K562 (cell line): Measurements from ENCODE around the gene ITGA1. TPM values are rescaled to one million over a fixed set of nuclear protein-coding genes. Genes with fewer than 3 reads are reported as not detected.

Experiments
- ATAC-seq: fragments of 200-7000 bp; cut with Tn5 transposase; 3 replicates; pipeline ENCODE4 v1.9.1; 2020; ENCODE audit warnings: moderate library complexity
- BruUV-seq: library from RNA; stranded (reverse); fragments of 400-500 nt; replicated peaks from 2 replicates; lab custom pipeline; 2021; lab: Mats Ljungman, UMichigan
- CTCF ChIA-PET: fragments of 300-600 bp; formaldehyde crosslinking; extraction: SDS; loops from one replicate; lab custom pipeline; 2021; ENCODE audit warnings: low intra/inter-chr PET ratio; lab: Yijun Ruan, JAX
- POLR2A ChIA-PET: fragments of 300-600, 350-650 bp; sonication (Branson Sonifier 250); formaldehyde crosslinking; extraction: SDS; loops from one replicate; lab custom pipeline; 2021; ENCODE audit warnings: antibody characterized with exemption, inconsistent platforms; lab: Yijun Ruan, JAX
- DNase-seq, 4 experiments: peaks; one replicate each; pipeline versions ENCODE4 v3.0.0 to v3.0.0-alpha.2; 2011 to 2018; ENCODE audit warnings: low spot score in 3 of 4, mixed read lengths in 3 of 4; ENCODE audit errors: extremely low read depth in 1 of 4
- FAIRE-seq: peaks from 2 replicates; lab custom pipeline; 2011; peaks lifted over from hg19 to GRCh38; lab: Jason Lieb, UNC
- H2AFZ ChIP-seq: 2 replicates; pipeline ENCODE4 v1.6.0; 2011; ENCODE audit warnings: low read depth, low read length, control low read depth, inconsistent platforms
- H3K27ac ChIP-seq: fragments of 200-600 bp; 3 replicates; pipeline ENCODE4 v1.8.0; 2011; ENCODE audit warnings: low read depth, mild to moderate bottlenecking, control low read depth, inconsistent platforms, low read length, moderate library complexity, mixed read lengths; ENCODE audit errors: extremely low read depth
- H3K27me3 ChIP-seq, 2 experiments: fragments of 300-600 bp in 1 of 2; 2 replicates in 1 of 2; 3 replicates in 1 of 2; pipeline versions ENCODE4 v1.6.0 to v1.8.0; 2011; ENCODE audit warnings: inconsistent platforms in 2 of 2, low read length in 2 of 2, mild to moderate bottlenecking in 1 of 2, mixed read lengths in 1 of 2, moderate library complexity in 1 of 2; ENCODE audit not compliant: control insufficient read depth in 2 of 2, insufficient read depth in 2 of 2
- H3K36me3 ChIP-seq: fragments of 300-600 bp; 3 replicates; pipeline ENCODE4 v1.8.0; 2011; ENCODE audit warnings: mild to moderate bottlenecking, low read length, inconsistent platforms; ENCODE audit not compliant: control insufficient read depth, insufficient read depth
- H3K4me1 ChIP-seq, 2 experiments: fragments of 200-600 bp in 1 of 2; replicated peaks in 1 of 2; 2 replicates in 1 of 2; 3 replicates in 1 of 2; pipeline versions ENCODE4 v1.5.1 to v1.8.0; 2011; ENCODE audit warnings: inconsistent platforms in 2 of 2, low read length in 2 of 2, mild to moderate bottlenecking in 1 of 2, mixed read lengths in 1 of 2, moderate library complexity in 1 of 2; ENCODE audit not compliant: control insufficient read depth in 2 of 2, insufficient read depth in 2 of 2
- H3K4me2 ChIP-seq: 2 replicates; pipeline ENCODE4 v1.6.1; 2011; ENCODE audit warnings: low read length, control low read depth, inconsistent platforms, mixed read lengths; ENCODE audit not compliant: insufficient read depth
- H3K4me3 ChIP-seq: fragments of 200-600 bp; sonication (generic), shearing (Covaris generic); 2 replicates; pipeline ENCODE4 v1.5.1; 2016; ENCODE audit warnings: control low read depth, inconsistent platforms
- H3K79me2 ChIP-seq: fragments of 200-600 bp; 3 replicates; pipeline ENCODE4 v1.8.0; 2011; ENCODE audit warnings: low read length, inconsistent platforms; ENCODE audit not compliant: control insufficient read depth, insufficient read depth
- H3K9ac ChIP-seq, 2 experiments: 2 replicates each; pipeline versions ENCODE4 v1.6.0 to v1.6.1; 2011; ENCODE audit warnings: low read depth in 2 of 2, low read length in 2 of 2, control low read depth in 1 of 2, inconsistent platforms in 1 of 2, mild to moderate bottlenecking in 1 of 2, mixed read lengths in 1 of 2; ENCODE audit not compliant: insufficient read depth in 1 of 2
- H3K9me1 ChIP-seq: one replicate; pipeline ENCODE4 v1.6.0; 2011; ENCODE audit warnings: inconsistent platforms, mild to moderate bottlenecking, low read length, moderate library complexity; ENCODE audit not compliant: control insufficient read depth, insufficient read depth
- H3K9me3 ChIP-seq: replicated peaks from 2 replicates; pipeline ENCODE4 v1.5.1; 2011; ENCODE audit warnings: low read depth, low read length, inconsistent platforms; ENCODE audit not compliant: control insufficient read depth, insufficient read depth
- H4K20me1 ChIP-seq: replicated peaks from 2 replicates; pipeline ENCODE4 v1.6.1; 2011; ENCODE audit warnings: low read length, inconsistent platforms, mixed read lengths; ENCODE audit not compliant: control insufficient read depth, insufficient read depth
- ATF3 ChIP-seq, 2 experiments: fragments of 450-650 bp in 1 of 2; sonication (generic) in 1 of 2; formaldehyde crosslinking in 1 of 2; IDR thresholded peaks in 1 of 2; conservative IDR thresholded peaks in 1 of 2; 2 replicates each; pipeline versions ENCODE4 v1.6.1 to v1.8.1; 2016 to 2023; ENCODE audit warnings: mild to moderate bottlenecking in 2 of 2, moderate library complexity in 2 of 2, inconsistent platforms in 1 of 2, missing genetic modification reagents in 1 of 2
- CEBPG ChIP-seq, 3 experiments: fragments of 200-800 bp in 1 of 3; sonication (Bioruptor generic) in 1 of 3; sonication (generic) in 1 of 3; formaldehyde crosslinking in 1 of 3; IDR thresholded peaks in 2 of 3; conservative IDR thresholded peaks in 1 of 3; 2 replicates each; pipeline versions ENCODE4 v1.6.1 to v1.8.0; 2016 to 2022; ENCODE audit warnings: missing compliant biosample characterization in 2 of 3, missing genetic modification characterization in 2 of 3, mild to moderate bottlenecking in 1 of 3, missing genetic modification reagents in 1 of 3
- FOSL1 ChIP-seq: fragments of 200-800 bp; sonication (Bioruptor generic); conservative IDR thresholded peaks from 2 replicates; pipeline ENCODE4 v1.6.1; 2016; ENCODE audit warnings: missing genetic modification characterization, missing compliant biosample characterization
- HDAC1 ChIP-seq, 2 experiments: fragments of 450-650 bp; IDR thresholded peaks; 2 replicates each; pipeline ENCODE4 v1.6.1; 2016 to 2017; ENCODE audit warnings: inconsistent platforms in 1 of 2, mild to moderate bottlenecking in 1 of 2, moderate library complexity in 1 of 2
- WGBS: fragments of 100-300 bp; shearing (Covaris generic); methylation state at CpG from one replicate; pipeline ENCODE4 v1.1.6; 2016; ENCODE audit warnings: low coverage, mixed read lengths; ENCODE audit not compliant: insufficient coverage; ENCODE audit errors: missing lambda C conversion rate; 5-methylcytosine and 5-hydroxymethylcytosine counted together
- in situ Hi-C: fragments of 300-500 bp; cut with MboI; formaldehyde crosslinking; loops from 4 replicates; pipeline ENCODE4 v1.15.0; 2018; ENCODE audit warnings: inconsistent platforms, mixed read lengths
- intact Hi-C: fragments of 100-400 bp; cut with micrococcal nuclease; formaldehyde crosslinking; loops from 2 replicates; pipeline ENCODE4 v1.14.2; 2022
- polyA plus RNA-seq, 8 experiments: library from polyadenylated mRNA; depleted of rRNA in 4 of 8; stranded (reverse) in 5 of 8; unstranded in 3 of 8; fragments of >200 nt; fragmentation: Nextera tagmentation in 2 of 8; fragmentation: Illumina TruSeq in 1 of 8; extraction: Ambion mirVana in 2 of 8; extraction: Trizol in 1 of 8; gene quantifications; 2 replicates each; pipeline versions ENCODE4 v1.2.1 to v1.2.3, GENCODE V29; 2011 to 2014; ENCODE audit warnings: inconsistent platforms in 1 of 8, missing spikeins in 1 of 8
- total RNA-seq, 7 experiments: library from RNA; depleted of rRNA in 6 of 7; stranded (reverse); fragments of >200 nt in 6 of 7; fragmentation: Illumina TruSeq in 2 of 7; extraction: Trizol in 2 of 7; gene quantifications; 2 replicates each; pipeline versions ENCODE4 v1.2.1 to v1.2.3, GENCODE V29; 2011 to 2021; ENCODE audit warnings: low replicate concordance in 1 of 7

Gene ITGA1
- total and polyA plus RNA-seq, 9 of the 15 experiments (the other 6 are each of a cell fraction or from before 2014, with no cell fraction given) = 0.04 to 0.22 TPM; not detected in 7

- CTCF ChIA-PET = no interaction called here
- no peaks in the 10 kb centered on the region for H3K36me3 ChIP-seq
- no peak overlapping the region for H3K4me3 ChIP-seq
- WGBS = 6% methylated on average over 3 of the region's 3 CpGs
- no peak overlapping the region for H3K27ac ChIP-seq
- no peaks in the 10 kb centered on the region for H3K9me1 ChIP-seq
- no TSS peak for BruUV-seq
- H2AFZ ChIP-seq = no peak overlapping the region
- no peaks in the 10 kb centered on the region for H3K9me3 ChIP-seq
- DNase-seq = no peak
- no peak for TF ChIP-seq HDAC1 (IDR thresholded peaks at IDR 0.05)
- TF ChIP-seq CEBPG (CRISPR knock-in tag; IDR thresholded peaks at IDR 0.05) = no peak
- TF ChIP-seq CEBPG (tag; conservative IDR thresholded peaks at IDR 0.05 in 1 of 2, IDR thresholded peaks at IDR 0.05 in 1 of 2) = peak in 1 of 2 experiments; percentile 15; a peak in 1 of 4 replicates
- peak; percentile 51 for TF ChIP-seq ATF3 (IDR thresholded peaks at IDR 0.05)
- no peak for TF ChIP-seq ATF3 (CRISPR knock-in tag; conservative IDR thresholded peaks at IDR 0.05)
- 0 out of 2 replicates have a peak, but pooled peaks have one; percentile 17 for TF ChIP-seq FOSL1 (tag)
- ATAC-seq = no peak
- POLR2A ChIA-PET = no interaction called here
- no peaks in the 10 kb centered on the region for H3K27me3 ChIP-seq
- H3K4me1 ChIP-seq = no peaks in the 10 kb centered on the region
- no peaks in the 10 kb centered on the region for H3K79me2 ChIP-seq
- H4K20me1 ChIP-seq = no peaks in the 10 kb centered on the region
- no peak overlapping the region for H3K4me2 ChIP-seq
- FAIRE-seq = no peak
- intact Hi-C loops (no loop called here), in situ Hi-C loops (no loop called here)
- no peak overlapping the region for H3K9ac ChIP-seq
Measured at GRCh38 chr5:52811067-52811749, 23.5 kb downstream of the ITGA1 start.
